Islet of Langerhans (tissue), 1 donor: ENCODE results near the gene MOB3C.

Experiments
- FAIRE-seq: peaks from one replicate; lab custom pipeline; 2011; peaks lifted over from hg19 to GRCh38; lab: Jason Lieb, UNC

Gene MOB3C

GRCh38 chr1:46637444-46638083 lies 21.0 kb upstream of the MOB3C start:
- FAIRE-seq = no peak

DNA sequence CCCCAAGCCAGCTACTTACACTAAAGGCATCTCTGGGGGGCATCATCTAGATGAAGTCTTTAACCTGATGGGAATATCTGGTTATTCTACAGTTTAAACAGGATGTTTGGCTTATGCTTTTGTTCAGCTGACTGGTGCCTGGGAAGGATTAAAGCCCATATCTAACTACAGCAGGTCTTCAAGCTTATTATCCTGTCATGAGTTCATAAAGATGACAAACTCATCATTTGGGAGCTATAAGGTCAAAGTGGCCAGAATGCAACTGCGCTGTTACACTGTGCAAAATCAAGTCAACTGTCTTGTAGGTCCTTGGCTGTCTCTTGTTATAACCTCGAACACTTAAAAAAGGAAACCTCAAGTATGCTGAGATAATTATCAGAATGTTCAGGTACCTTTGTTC lies 18.6 kb upstream of the MOB3C start:
- FAIRE-seq = no peak

- FAIRE-seq = no peak
Observed at GRCh38 chr1:46630719-46631118, 14.1 kb upstream of the MOB3C start.

- FAIRE-seq = no peak
Observed at GRCh38 chr1:46623743-46624644, 7.4 kb upstream of the MOB3C start.

DNA sequence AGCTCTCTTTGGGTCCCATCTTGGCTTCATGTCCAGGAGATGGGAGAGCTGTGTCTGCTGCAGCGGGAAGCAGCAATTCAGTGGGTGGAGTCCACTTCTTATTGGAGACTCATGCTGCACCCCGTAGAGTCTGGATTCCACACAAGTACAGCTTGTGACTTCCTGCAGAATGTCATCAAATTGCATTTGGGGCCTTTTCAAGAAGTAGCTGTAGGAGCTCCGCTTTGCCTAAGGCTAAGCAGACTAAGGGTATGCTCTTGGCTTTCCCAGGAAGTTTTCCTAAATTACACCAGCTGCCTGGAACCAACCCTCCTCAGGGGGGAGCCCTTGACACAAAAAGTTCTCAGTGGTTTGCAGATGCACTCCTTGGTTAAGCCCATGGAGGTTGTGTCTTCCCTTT lies 5.7 kb upstream of the MOB3C start:
- FAIRE-seq = no peak

GRCh38 chr1:46621930-46622329 lies 5.3 kb upstream of the MOB3C start:
- no peak for FAIRE-seq

DNA sequence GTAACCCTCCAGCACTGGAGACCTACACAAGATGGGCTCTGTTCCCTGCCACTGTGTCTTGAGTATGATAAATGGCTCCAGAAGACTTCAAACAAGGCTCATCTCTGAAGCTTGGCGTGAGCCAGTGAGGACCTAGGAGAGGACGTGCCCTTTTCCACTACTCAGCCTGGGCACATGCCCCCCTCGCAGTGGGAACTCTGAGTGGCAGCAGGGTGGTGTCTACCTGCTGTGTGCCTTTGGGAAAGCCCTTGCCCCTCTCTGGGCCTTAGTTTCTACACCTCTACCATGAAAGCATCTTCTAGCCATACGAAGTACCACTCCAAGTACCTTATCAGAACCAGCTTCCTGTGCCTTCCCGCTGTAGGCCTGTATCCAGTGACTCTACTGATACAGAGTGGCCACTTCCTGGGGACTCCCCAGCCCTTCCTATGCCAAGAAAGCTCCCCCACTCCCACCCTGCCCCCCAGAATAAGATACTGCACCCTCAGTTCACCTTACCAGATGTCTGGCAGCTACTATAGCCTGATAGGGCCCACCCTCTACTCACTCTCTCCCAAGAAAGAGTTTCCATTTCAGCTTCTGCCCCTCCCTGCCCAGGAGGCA lies 3.1 kb upstream of the MOB3C start:
- FAIRE-seq = no peak

DNA sequence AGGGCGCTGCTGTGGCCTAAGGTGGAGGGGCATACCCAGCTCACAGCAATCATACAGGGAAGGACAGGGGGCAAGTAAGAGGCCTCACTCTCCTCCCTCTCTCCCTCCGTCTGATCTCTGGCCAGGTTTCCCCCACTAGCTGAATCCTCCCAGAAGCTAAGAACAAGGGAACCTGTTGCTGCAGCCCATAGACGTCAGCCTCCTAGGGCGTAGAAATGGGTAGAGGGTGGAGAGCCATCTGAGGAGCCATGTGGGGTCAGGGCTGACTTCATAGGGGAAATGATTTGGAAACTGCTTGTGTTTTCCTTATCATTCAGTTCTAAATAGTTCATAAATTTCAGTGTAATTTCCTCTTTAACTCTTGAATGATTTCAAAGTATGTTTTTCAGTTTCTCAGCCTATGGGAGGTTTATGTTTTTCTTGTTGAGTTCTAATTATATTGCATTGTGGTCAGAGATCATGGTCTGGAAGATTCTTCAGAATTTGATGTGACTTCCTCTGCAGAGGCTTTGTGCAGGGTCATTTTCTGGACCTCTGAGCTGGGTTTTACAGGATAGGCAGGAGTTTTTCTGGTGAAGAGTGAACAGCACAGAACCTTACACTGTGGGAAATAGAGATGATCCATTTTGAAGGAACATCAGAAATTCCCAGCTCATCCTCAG lies 2.3 kb upstream of the MOB3C start:
- FAIRE-seq = no peak

- FAIRE-seq = no peak
Observed at GRCh38 chr1:46617833-46618232, 1.2 kb upstream of the MOB3C start.

DNA sequence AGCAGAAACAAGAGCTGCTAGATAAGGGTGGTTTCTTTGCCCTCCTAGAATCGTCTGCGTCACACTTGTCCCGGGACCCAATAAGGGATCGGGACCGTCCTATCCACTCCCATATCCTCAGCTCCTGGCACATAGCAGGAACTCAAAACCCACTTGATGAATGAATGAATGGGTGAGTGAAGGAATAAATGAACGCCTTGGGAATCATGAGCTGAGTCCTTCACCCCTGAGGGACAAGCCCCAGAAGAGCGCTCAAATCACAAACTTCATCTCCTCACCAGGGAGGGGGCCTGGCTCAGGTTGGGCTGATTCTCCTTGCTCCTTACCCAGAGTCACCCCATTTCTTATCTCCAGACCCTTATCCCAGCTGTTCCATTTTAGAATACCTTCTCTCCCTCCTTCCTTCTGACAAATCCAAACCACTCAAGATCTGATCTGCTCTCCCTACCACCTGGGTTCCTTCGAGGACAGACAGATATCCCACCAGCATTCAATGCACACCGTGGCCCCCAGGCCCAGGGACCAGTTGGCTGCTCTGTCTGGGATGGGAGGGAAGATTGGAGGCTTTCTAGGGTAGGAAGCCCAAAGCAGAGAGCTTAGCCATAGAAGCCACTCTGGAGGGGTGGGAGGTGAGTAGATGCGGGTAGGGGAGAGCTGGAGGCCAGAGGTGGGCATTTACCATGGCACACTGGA lies 643 bp upstream of the MOB3C start:
- FAIRE-seq = no peak

GRCh38 chr1:46615735-46616134 lies 876 bp downstream of the MOB3C start:
- FAIRE-seq = no peak

GRCh38 chr1:46615088-46615487 lies 1.5 kb downstream of the MOB3C start:
- FAIRE-seq = no peak

GRCh38 chr1:46614604-46614984 lies 2.0 kb downstream of the MOB3C start:
- FAIRE-seq = no peak

DNA sequence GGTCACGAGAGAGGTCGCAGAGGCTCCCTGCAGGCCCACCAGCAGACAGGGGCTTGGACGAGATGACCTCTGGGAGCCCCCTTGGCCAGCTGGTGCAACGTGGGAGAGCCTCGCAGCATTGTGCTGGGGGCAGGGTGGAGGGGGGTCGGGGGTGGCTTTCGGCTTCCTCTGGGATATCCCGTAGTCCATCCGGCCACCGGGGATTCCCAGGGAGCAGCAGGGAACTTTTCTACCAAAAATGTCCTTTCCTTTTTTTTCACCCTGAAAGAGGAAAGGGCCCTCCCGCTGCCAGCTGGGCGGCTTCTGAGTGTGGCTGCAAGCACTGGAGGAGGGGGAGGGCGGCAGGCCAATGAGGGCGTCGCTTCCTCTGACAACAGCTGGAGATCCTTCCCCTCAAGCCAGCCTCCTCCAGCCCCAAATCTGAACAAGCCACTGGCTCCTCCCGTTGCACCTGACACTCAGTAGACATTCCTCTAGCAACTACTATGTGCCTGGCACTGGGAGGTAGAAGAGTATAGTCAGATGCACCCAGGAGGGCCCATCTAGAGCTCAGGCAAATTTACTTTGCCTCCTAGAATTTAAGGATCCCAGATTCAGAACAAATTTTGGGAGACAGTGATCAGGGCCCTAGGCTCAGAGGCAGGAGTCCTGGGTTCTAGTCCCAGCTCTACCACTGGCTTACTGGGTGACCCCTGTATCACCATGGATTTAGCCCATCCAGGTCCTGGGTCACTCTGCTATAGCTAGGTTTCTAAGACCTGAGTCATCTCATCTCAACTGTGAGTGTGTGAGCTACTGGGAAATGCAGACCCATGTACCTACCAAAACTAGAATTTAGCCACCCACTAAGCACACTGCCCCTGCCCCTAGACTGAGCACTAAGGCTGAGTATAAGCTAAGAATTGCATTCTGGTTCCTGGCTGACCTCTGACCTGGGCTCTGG lies 2.7 kb downstream of the MOB3C start:
- FAIRE-seq = no peak

DNA sequence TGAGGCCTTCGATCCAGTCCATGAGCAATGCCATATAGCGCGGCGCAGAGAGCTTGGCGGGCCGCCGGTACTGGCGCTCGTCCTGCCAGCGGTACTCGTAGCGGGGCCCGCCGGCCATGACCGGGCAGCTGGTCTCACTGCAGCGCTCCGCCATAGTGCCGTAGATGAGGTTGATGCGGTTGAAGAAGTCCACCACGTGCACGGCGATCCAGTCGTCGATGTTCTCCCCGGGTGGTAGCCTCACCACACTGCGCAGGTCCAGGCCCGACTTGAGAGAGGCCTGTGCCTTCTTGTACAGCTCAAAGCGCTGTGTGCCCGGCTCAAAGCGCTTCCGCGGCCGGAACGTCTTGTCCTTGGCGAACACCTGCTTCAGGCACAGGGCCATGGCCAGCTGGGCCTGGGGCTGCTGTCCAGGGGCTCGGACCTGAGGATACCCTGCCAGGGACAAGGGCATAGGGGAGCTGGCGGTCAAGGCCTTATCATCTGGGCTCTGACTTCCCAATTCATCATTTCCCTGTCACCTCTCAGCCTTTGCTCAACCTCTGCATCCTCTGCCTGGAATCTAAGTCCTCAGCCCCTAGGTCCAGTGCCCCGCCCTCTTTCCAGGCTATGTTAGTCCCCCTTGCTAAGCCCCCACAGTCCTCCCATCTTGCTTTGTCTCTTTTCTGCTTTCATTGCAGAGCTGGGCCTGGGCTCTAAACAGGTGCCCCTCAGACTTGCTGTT lies 3.5 kb downstream of the MOB3C start:
- no peak for FAIRE-seq

GRCh38 chr1:46611691-46612221 lies 4.9 kb downstream of the MOB3C start:
- no peak for FAIRE-seq

GRCh38 chr1:46607345-46608130 lies 9.1 kb downstream of the MOB3C start:
- no peak for FAIRE-seq

GRCh38 chr1:46606255-46606965 lies 10.2 kb downstream of the MOB3C start:
- no peak for FAIRE-seq

DNA sequence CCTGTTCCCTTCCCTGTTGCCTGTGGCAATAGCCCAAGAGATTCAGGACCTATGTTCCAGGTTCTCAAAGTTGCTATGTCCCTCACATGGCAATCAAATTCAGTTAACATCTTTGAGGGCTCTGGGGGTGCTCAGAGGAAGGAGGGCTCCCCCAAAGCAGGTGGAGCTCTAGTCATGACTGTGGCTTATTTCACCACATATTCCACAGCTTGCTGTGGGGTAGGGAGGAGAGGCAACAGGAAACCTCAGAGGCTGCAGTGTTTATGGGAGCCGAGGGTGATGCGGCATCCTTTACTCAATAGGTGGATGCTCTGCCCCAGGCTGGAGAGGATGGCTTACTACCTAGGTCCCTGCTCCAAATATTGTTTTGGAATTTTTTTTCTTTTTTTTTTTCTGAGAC lies 11.4 kb downstream of the MOB3C start:
- no peak for FAIRE-seq
